HepG2 (cell line): ENCODE results near the gene C22orf39. TPM values are rescaled to one million over a fixed set of nuclear protein-coding genes. Genes with fewer than 3 reads are reported as not detected.

Experiments used
- ATAC-seq: fragments of 200-7000 bp; cut with Tn5 transposase; 3 replicates; pipeline ENCODE4 v1.9.1; 2020; ENCODE audit warnings: mild to moderate bottlenecking, moderate library complexity
- BruUV-seq: library from RNA; stranded (reverse); fragments of 400-500 nt; replicated peaks from 2 replicates; lab custom pipeline; 2021; lab: Mats Ljungman, UMichigan
- CTCF ChIA-PET: fragments of 300-600 bp; formaldehyde crosslinking; extraction: SDS; loops from one replicate; lab custom pipeline; 2021; ENCODE audit warnings: low total read pairs, inconsistent platforms, low intra/inter-chr PET ratio; lab: Yijun Ruan, JAX
- POLR2A ChIA-PET: fragments of 350-600 bp; sonication (Branson Sonifier 250); formaldehyde crosslinking; loops from one replicate; lab custom pipeline; 2020; ENCODE audit warnings: antibody characterized with exemption, inconsistent platforms; lab: Yijun Ruan, JAX
- DNase-seq: peaks from one replicate; pipeline ENCODE4 v3.0.0-alpha.2; 2015; ENCODE audit warnings: low spot score
- FAIRE-seq: peaks from 3 replicates; lab custom pipeline; 2011; peaks lifted over from hg19 to GRCh38; lab: Jason Lieb, UNC
- H2AFZ ChIP-seq: one replicate; pipeline ENCODE4 v1.6.1; 2011; ENCODE audit warnings: low read length, inconsistent platforms
- H3K27ac ChIP-seq: fragments of 300-600 bp; 3 replicates; pipeline ENCODE4 v1.8.0; 2011; ENCODE audit warnings: mixed run types, mild to moderate bottlenecking, mixed read lengths, low read length, inconsistent platforms; ENCODE audit not compliant: insufficient read depth; ENCODE audit errors: extremely low read length
- H3K27me3 ChIP-seq, 2 experiments: fragments of 200-600 bp in 1 of 2; 2 replicates in 1 of 2; 3 replicates in 1 of 2; pipeline versions ENCODE4 v1.6.0 to v1.8.0; 2011; ENCODE audit warnings: low read length in 2 of 2, mild to moderate bottlenecking in 2 of 2, moderate library complexity in 2 of 2, inconsistent platforms in 1 of 2; ENCODE audit not compliant: insufficient read depth in 2 of 2, control insufficient read depth in 1 of 2
- H3K36me3 ChIP-seq, 2 experiments: fragments of 200-600 bp in 1 of 2; replicated peaks in 1 of 2; 2 replicates in 1 of 2; 3 replicates in 1 of 2; pipeline versions ENCODE4 v1.5.1 to v1.8.0; 2011; ENCODE audit warnings: low read length in 2 of 2, inconsistent platforms in 1 of 2; ENCODE audit not compliant: insufficient read depth in 2 of 2, control insufficient read depth in 1 of 2
- H3K4me1 ChIP-seq: 2 replicates; pipeline ENCODE4 v1.5.1; 2012; ENCODE audit warnings: low read length, inconsistent platforms; ENCODE audit not compliant: insufficient read depth
- H3K4me2 ChIP-seq: 2 replicates; pipeline ENCODE4 v1.6.0; 2011; ENCODE audit warnings: low read depth, low read length, inconsistent platforms
- H3K4me3 ChIP-seq, 3 experiments: fragments of 200-600 bp in 1 of 3; sonication (generic), shearing (Covaris generic) in 1 of 3; replicated peaks in 1 of 3; 2 replicates each; pipeline ENCODE4 v1.5.1; 2011 to 2016; ENCODE audit warnings: low read length in 3 of 3, inconsistent platforms in 2 of 3, low read depth in 2 of 3, mild to moderate bottlenecking in 2 of 3, control low read depth in 1 of 3, mixed read lengths in 1 of 3; ENCODE audit not compliant: insufficient read depth in 1 of 3
- H3K79me2 ChIP-seq: one replicate; pipeline ENCODE4 v1.6.1; 2011; ENCODE audit warnings: low read length, inconsistent platforms; ENCODE audit not compliant: insufficient read depth
- H3K9ac ChIP-seq: 2 replicates; pipeline ENCODE4 v1.6.0; 2011; ENCODE audit warnings: mild to moderate bottlenecking, low read depth, low read length, inconsistent platforms; ENCODE audit not compliant: insufficient read depth
- H3K9me3 ChIP-seq: 2 replicates; pipeline ENCODE4 v1.5.1; 2012; ENCODE audit warnings: mild to moderate bottlenecking, low read length
- H4K20me1 ChIP-seq: 2 replicates; pipeline ENCODE4 v1.6.0; 2011; ENCODE audit warnings: inconsistent platforms, mild to moderate bottlenecking, low read length, moderate library complexity; ENCODE audit not compliant: insufficient read depth
- CBX5 ChIP-seq: sonication (generic); formaldehyde crosslinking; IDR thresholded peaks from 2 replicates; pipeline ENCODE4 v1.4.0; 2020; ENCODE audit warnings: missing genetic modification reagents, borderline replicate concordance
- JUND ChIP-seq: sonication (generic); formaldehyde crosslinking; IDR thresholded peaks from 2 replicates; pipeline ENCODE4 v1.8.0; 2022; ENCODE audit warnings: mild to moderate bottlenecking, missing genetic modification reagents
- LCORL ChIP-seq, 2 experiments: fragments of 450-650 bp in 1 of 2; sonication (generic) in 1 of 2; formaldehyde crosslinking in 1 of 2; IDR thresholded peaks; 2 replicates each; pipeline versions ENCODE4 v1.5.0 to v1.6.1; 2017 to 2020; ENCODE audit warnings: antibody characterized with exemption in 1 of 2, missing genetic modification reagents in 1 of 2
- PITX1 ChIP-seq: sonication (generic); formaldehyde crosslinking; IDR thresholded peaks from 2 replicates; pipeline ENCODE4 v1.5.1; 2020; ENCODE audit warnings: mild to moderate bottlenecking, missing genetic modification reagents
- SIX4 ChIP-seq: sonication (generic); formaldehyde crosslinking; IDR thresholded peaks from 2 replicates; pipeline ENCODE4 v1.4.0; 2020; ENCODE audit warnings: missing genetic modification reagents
- SRSF9 ChIP-seq: fragments of 200-400 bp; formaldehyde crosslinking; IDR thresholded peaks from 2 replicates; pipeline ENCODE4 v1.6.1; 2018; ENCODE audit warnings: borderline replicate concordance, mild to moderate bottlenecking, low read depth, low read length; ENCODE audit not compliant: insufficient read depth, poor library complexity, severe bottlenecking
- ZKSCAN8 ChIP-seq: IDR thresholded peaks from 2 replicates; pipeline ENCODE4 v1.6.1; 2016; ENCODE audit warnings: borderline replicate concordance, missing genetic modification reagents, missing compliant biosample characterization
- ZNF329 ChIP-seq: sonication (generic); formaldehyde crosslinking; IDR thresholded peaks from 2 replicates; pipeline ENCODE4 v1.9.0; 2021; ENCODE audit warnings: low read depth, mild to moderate bottlenecking, missing genetic modification reagents
- WGBS: methylation state at CpG from one replicate; pipeline ENCODE4 v1.1.6; 2017; ENCODE audit warnings: low lambda C conversion rate; 5-methylcytosine and 5-hydroxymethylcytosine counted together
- in situ Hi-C: cut with HindIII; loops from 2 replicates; pipeline ENCODE4 v1.10.0; 2017; ENCODE audit warnings: low pct_unique_long_range_greater_than_20kb; ENCODE audit not compliant: extremely low pct_ligation_motif_present
- intact Hi-C: fragments of 100-400 bp; cut with micrococcal nuclease; formaldehyde crosslinking; loops from one replicate; pipeline ENCODE4 v1.10.0; 2022; ENCODE audit not compliant: unreplicated experiment
- polyA plus RNA-seq, 8 experiments: library from polyadenylated mRNA; depleted of rRNA in 3 of 8; stranded (reverse) in 7 of 8; unstranded in 1 of 8; fragments of >200 nt; fragmentation: Illumina TruSeq in 4 of 8; extraction: Trizol in 4 of 8; gene quantifications; 2 replicates each; pipeline versions ENCODE4 v1.2.1 to v1.2.3, GENCODE V29; 2011 to 2016; ENCODE audit warnings: low read depth in 4 of 8, missing spikeins in 1 of 8, mixed read lengths in 1 of 8; ENCODE audit not compliant: insufficient read depth in 1 of 8
- total RNA-seq, 5 experiments: library from RNA; depleted of rRNA; stranded (reverse); fragments of >200 nt; fragmentation: Illumina TruSeq; extraction: Trizol; gene quantifications; 2 replicates each; pipeline ENCODE4 v1.2.3, GENCODE V29; 2016; ENCODE audit warnings: low read depth in 1 of 5
- TF ChIP-seq, protein P1 (sequence below): sonication (generic); formaldehyde crosslinking; conservative IDR thresholded peaks from 2 replicates; pipeline ENCODE4 v1.4.0; 2020; ENCODE audit warnings: missing genetic modification reagents
- TF ChIP-seq, protein P2 (sequence below): sonication (generic); formaldehyde crosslinking; IDR thresholded peaks from 2 replicates; pipeline ENCODE4 v1.4.0; 2020; ENCODE audit warnings: missing genetic modification reagents

C22orf39 gene
- total and polyA plus RNA-seq, 2 of the 13 experiments (the other 11 are each of a cell fraction or from before 2014, with no cell fraction given): 23.4 to 26.4 TPM

DNA sequence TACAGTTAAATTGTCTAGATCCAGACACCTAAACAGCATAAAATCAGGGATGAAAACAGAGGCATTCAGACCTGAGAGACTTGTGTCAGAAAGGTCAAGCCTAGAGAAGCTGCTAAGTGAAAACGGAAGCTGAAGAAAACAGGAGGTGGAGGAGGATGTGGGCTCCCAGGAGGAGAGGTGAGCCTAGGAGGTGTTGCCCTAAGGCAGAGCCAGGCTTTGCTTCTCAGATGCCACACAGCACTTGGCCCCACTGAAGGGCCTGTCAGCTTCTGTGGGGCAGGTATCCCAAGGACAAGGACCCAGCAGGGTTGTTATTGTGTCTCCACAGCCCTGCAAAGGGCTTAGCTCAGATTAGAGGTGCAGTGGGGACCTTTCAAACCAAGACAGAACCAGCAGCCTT, 17.0 kb upstream of the C22orf39 start:
- Histone ChIP-seq H3K27me3 (no peaks in the 10 kb centered on the region), H3K36me3 (peaks cover 29 to 64% of the 10 kb centered on the region in 2 experiments; a peak in 4 of 5 replicates), H2AFZ (no peak overlapping the region), H3K4me2 (no peak overlapping the region), H3K27ac (no peak overlapping the region), H3K9ac (no peak overlapping the region), H3K4me3 (no peak overlapping the region), H3K9me3 (no peaks in the 10 kb centered on the region), H4K20me1 (no peaks in the 10 kb centered on the region), H3K79me2 (no peaks in the 10 kb centered on the region), H3K4me1 (no peaks in the 10 kb centered on the region)
- intact Hi-C loops (no loop called here), in situ Hi-C loops (no loop called here)
- ChIA-PET POLR2A (no interaction called here), CTCF (no interaction called here)
- ATAC-seq (no peak), DNase-seq (no peak), FAIRE-seq (no peak)
- TF ChIP-seq, protein P1, sequence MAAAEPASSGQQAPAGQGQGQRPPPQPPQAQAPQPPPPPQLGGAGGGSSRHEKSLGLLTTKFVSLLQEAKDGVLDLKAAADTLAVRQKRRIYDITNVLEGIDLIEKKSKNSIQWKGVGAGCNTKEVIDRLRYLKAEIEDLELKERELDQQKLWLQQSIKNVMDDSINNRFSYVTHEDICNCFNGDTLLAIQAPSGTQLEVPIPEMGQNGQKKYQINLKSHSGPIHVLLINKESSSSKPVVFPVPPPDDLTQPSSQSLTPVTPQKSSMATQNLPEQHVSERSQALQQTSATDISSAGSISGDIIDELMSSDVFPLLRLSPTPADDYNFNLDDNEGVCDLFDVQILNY (CRISPR knock-in tag): no peak
- no peak for TF ChIP-seq ZNF329 (CRISPR knock-in tag)
- no peak for TF ChIP-seq ZKSCAN8 (CRISPR knock-in tag)
- no peak for TF ChIP-seq CBX5
- no peak for TF ChIP-seq SIX4 (CRISPR knock-in tag)
- BruUV-seq: no TSS peak
- WGBS: 95% methylated on average over 1 of the region's 1 CpG

DNA sequence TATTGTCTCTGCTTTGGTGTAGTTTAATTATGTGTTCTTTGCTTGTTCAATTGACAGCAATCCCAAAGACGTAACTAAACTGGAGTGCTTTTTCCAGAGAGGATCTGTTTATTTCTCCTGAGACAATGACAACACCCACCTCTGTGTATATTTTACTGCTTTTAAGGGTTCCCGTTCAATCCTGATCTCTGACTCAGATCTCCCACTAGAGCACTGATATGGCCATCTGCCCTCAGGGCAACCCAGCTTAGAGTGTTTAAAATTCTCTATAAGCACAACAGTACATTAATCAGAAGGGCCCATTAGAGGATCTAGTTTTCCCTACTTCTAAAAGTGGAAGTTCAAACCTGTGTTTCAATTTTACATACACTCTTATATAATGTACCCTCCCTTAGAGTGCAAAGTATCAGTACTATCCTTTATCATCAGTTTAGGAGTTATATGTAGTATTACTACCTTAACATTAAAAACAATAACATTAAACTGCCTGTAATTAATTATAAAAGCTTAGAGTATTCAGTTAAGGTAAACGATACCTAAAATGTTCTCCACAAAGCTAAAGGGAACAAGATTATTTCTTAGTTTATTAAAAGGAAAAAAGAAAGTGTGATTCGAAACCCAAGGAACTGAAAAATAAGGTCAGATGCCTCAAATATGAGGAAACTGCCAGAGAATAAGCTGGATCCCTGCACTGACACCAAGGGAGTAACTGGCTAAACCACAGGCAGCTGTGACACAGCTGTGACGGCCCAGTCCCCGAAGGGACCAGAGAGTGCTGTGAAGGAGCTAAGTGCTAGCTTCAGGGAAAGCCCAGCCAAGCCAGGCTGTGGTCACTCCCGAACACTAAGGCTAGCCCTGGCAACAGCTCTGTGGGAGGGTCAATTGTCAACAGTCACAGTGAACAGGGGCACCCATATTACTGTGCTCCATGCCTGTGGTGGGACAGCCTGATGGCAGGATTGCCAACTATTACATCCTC, 16.3 kb upstream of the C22orf39 start:
- no TSS peak for BruUV-seq
- FAIRE-seq (no peak), DNase-seq (no peak), ATAC-seq (no peak)
- Histone ChIP-seq H4K20me1 (no peaks in the 10 kb centered on the region), H3K4me3 (no peak overlapping the region), H3K4me2 (no peak overlapping the region), H2AFZ (no peak overlapping the region), H3K36me3 (peaks cover 24 to 56% of the 10 kb centered on the region in 2 experiments; a peak in 4 of 5 replicates), H3K27ac (no peak overlapping the region), H3K9ac (no peak overlapping the region), H3K79me2 (no peaks in the 10 kb centered on the region), H3K4me1 (no peaks in the 10 kb centered on the region), H3K27me3 (no peaks in the 10 kb centered on the region), H3K9me3 (no peaks in the 10 kb centered on the region)
- ChIA-PET CTCF (no interaction called here), POLR2A (no interaction called here)
- in situ Hi-C loops: no loop called here
- whole genome bisulfite sequencing: 84% methylated on average over 7 of the region's 7 CpGs
- intact Hi-C loops: no loop called here
- no peak for TF ChIP-seq JUND (CRISPR knock-in tag)
- TF ChIP-seq, protein P2, sequence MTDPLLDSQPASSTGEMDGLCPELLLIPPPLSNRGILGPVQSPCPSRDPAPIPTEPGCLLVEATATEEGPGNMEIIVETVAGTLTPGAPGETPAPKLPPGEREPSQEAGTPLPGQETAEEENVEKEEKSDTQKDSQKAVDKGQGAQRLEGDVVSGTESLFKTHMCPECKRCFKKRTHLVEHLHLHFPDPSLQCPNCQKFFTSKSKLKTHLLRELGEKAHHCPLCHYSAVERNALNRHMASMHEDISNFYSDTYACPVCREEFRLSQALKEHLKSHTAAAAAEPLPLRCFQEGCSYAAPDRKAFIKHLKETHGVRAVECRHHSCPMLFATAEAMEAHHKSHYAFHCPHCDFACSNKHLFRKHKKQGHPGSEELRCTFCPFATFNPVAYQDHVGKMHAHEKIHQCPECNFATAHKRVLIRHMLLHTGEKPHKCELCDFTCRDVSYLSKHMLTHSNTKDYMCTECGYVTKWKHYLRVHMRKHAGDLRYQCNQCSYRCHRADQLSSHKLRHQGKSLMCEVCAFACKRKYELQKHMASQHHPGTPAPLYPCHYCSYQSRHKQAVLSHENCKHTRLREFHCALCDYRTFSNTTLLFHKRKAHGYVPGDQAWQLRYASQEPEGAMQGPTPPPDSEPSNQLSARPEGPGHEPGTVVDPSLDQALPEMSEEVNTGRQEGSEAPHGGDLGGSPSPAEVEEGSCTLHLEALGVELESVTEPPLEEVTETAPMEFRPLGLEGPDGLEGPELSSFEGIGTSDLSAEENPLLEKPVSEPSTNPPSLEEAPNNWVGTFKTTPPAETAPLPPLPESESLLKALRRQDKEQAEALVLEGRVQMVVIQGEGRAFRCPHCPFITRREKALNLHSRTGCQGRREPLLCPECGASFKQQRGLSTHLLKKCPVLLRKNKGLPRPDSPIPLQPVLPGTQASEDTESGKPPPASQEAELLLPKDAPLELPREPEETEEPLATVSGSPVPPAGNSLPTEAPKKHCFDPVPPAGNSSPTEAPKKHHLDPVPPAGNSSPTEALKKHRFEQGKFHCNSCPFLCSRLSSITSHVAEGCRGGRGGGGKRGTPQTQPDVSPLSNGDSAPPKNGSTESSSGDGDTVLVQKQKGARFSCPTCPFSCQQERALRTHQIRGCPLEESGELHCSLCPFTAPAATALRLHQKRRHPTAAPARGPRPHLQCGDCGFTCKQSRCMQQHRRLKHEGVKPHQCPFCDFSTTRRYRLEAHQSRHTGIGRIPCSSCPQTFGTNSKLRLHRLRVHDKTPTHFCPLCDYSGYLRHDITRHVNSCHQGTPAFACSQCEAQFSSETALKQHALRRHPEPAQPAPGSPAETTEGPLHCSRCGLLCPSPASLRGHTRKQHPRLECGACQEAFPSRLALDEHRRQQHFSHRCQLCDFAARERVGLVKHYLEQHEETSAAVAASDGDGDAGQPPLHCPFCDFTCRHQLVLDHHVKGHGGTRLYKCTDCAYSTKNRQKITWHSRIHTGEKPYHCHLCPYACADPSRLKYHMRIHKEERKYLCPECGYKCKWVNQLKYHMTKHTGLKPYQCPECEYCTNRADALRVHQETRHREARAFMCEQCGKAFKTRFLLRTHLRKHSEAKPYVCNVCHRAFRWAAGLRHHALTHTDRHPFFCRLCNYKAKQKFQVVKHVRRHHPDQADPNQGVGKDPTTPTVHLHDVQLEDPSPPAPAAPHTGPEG (CRISPR knock-in tag): no peak
- no peak for TF ChIP-seq PITX1 (CRISPR knock-in tag)
- no peak for TF ChIP-seq SRSF9
- TF ChIP-seq LCORL (IDR thresholded peaks at IDR 0.05): no peak
- TF ChIP-seq LCORL (CRISPR knock-in tag; IDR thresholded peaks at IDR 0.05): no peak
